Measurements from ENCODE around the gene ERG.

DNA sequence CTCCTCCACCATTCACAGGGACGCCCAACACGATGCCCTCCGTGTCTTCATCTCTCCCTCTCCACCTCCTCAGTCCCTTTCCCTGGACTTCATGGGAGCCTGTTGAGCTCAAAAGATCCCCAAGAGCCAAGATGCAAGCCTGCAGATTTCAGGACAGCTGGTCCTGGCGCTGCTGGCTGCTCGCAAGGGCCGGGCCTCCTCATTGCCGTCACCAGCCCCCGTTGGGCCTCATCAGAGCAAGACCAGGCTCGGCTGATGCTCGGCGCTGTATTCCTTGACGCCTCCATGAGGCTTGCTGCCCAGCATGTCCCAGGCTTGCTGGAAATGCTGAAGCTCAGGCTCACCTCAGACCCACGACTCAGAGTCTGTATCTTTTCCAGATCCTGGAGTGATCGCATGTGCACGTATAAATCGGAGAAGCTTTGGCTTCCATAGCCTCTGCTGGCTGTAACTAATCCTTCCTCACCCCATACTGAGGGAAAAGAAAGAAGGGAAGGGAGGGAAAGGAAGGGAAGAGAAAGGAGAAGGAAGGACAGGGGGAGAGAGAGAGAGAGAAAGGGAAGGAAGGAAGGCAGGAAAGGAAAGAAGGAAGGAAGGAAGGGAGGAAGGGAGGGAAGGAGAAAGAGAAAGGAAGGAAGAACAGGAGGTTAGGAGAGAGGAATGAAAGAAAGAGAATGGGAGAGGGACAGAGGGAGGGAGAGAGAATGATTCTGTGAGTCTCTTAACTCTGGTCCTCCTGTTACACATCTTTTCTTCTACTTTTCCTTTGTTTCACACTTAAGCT lies 146.9 kb downstream of the ERG start:
- TF ChIP-seq POLR2A (IDR thresholded peaks at IDR 0.05): no peak
- TF ChIP-seq, protein P1, sequence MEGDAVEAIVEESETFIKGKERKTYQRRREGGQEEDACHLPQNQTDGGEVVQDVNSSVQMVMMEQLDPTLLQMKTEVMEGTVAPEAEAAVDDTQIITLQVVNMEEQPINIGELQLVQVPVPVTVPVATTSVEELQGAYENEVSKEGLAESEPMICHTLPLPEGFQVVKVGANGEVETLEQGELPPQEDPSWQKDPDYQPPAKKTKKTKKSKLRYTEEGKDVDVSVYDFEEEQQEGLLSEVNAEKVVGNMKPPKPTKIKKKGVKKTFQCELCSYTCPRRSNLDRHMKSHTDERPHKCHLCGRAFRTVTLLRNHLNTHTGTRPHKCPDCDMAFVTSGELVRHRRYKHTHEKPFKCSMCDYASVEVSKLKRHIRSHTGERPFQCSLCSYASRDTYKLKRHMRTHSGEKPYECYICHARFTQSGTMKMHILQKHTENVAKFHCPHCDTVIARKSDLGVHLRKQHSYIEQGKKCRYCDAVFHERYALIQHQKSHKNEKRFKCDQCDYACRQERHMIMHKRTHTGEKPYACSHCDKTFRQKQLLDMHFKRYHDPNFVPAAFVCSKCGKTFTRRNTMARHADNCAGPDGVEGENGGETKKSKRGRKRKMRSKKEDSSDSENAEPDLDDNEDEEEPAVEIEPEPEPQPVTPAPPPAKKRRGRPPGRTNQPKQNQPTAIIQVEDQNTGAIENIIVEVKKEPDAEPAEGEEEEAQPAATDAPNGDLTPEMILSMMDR (IDR thresholded peaks at IDR 0.05): no peak

Measured in heart left ventricle (tissue), 13 donors.